GM12801 (cell line): Measurements from ENCODE around the gene HDAC7.

Experiments
- TF ChIP-seq, protein P1 (sequence below): IDR thresholded peaks from one replicate; pipeline ENCODE4 v1.5.1; 2011; ENCODE audit warnings: control low read depth; ENCODE audit not compliant: insufficient read length; ENCODE audit errors: extremely low read depth

HDAC7 gene

DNA sequence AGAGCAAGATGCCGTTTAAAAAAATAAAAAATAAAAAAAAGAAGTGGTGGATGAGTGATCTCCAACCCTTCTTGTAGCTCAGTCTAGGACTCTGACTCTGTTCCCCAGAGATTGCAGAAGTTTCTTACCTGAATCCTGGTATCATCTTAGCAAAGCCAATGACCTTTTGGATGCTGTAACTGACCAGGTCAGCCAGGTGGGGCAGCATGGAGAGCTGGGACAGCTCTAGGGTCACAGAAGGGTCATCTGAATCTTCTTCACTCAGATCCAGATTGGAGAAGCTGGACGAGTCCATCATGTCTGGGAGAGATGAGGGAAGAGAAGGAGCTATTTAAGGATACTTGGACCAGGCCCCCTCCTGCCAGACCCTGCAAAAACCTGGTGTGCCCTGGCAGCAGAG lies 35.8 kb upstream of the HDAC7 start:
- TF ChIP-seq, protein P1, sequence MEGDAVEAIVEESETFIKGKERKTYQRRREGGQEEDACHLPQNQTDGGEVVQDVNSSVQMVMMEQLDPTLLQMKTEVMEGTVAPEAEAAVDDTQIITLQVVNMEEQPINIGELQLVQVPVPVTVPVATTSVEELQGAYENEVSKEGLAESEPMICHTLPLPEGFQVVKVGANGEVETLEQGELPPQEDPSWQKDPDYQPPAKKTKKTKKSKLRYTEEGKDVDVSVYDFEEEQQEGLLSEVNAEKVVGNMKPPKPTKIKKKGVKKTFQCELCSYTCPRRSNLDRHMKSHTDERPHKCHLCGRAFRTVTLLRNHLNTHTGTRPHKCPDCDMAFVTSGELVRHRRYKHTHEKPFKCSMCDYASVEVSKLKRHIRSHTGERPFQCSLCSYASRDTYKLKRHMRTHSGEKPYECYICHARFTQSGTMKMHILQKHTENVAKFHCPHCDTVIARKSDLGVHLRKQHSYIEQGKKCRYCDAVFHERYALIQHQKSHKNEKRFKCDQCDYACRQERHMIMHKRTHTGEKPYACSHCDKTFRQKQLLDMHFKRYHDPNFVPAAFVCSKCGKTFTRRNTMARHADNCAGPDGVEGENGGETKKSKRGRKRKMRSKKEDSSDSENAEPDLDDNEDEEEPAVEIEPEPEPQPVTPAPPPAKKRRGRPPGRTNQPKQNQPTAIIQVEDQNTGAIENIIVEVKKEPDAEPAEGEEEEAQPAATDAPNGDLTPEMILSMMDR = no peak

DNA sequence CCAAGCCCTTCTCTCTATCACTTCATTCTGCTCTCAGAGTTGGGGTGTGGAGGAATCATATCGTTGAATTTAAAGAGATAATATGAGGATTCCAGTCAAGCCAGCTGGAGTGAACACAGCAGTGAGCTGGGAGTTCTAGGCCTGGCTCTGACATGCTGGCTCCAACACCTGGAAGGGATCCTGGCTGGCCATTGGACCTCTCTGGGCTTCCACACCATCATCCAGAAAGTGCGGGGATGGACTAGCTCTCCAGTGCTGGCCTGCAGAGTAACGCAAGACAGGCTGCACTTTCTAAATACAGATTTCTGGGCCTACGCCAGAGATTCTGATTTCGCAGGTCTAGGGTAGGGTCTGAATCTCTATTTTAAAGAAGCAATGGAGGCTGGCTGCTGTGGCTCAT lies 34.8 kb upstream of the HDAC7 start:
- TF ChIP-seq, protein P1 = no peak

- TF ChIP-seq, protein P1 = no peak
Measured at GRCh38 chr12:47852096-47852571, 32.4 kb upstream of the HDAC7 start.

DNA sequence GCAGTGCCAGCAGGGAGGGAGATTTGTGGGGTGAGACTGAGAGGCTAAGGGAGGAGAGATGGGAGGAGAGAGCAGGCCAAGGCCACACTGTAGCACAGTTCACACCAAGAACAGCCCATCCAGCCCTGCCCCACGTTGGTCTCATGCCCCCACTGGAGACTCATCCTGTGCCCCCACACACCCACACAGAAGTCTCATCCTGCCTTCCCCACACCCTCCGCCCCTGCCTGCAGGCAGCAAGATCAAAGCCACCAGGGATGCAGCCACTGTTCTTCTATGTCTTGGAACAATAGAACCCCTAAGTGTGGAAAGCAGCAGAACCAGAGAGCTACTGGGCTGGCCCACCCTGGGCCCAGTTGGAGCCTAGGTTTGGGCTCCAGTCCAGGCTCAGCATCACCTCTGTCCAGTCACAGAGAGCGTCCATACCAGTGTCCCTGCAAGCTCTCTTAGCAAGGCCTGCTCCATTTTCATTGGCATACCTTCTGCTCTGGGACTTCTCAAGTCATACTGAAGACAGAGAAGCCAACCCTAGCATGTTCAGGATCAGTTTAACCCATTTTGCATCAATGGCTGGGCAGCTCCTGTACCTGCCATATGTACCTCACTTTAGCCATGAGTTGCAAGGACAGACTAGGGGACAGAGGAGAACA lies 31.7 kb upstream of the HDAC7 start:
- TF ChIP-seq, protein P1 = no peak

GRCh38 chr12:47850153-47851084 lies 30.7 kb upstream of the HDAC7 start:
- TF ChIP-seq, protein P1 = no peak

GRCh38 chr12:47849261-47849660 lies 29.6 kb upstream of the HDAC7 start:
- TF ChIP-seq, protein P1 = no peak

- TF ChIP-seq, protein P1 = no peak
Measured at GRCh38 chr12:47848853-47849252, 29.1 kb upstream of the HDAC7 start.
